ENCODE measurements around the gene CRTC3. TPM values are rescaled to one million over a fixed set of nuclear protein-coding genes. Genes with fewer than 3 reads are reported as not detected.

Gene CRTC3
- total RNA-seq, 2 donors from 2014 or later, result 10.5 to 13.0 TPM

GRCh38 chr15:90580946-90581345, 51.2 kb downstream of the CRTC3 start:
- Histone ChIP-seq H3K36me3 (replicated peaks in 1 of 2; ENCODE audit: insufficient read depth in 1 of 2, low read depth in 2 of 2) (no peaks in the 10 kb centered on the region), H3K27me3 (no peaks in the 10 kb centered on the region), H3K4me3 (no peak overlapping the region), H3K9me3 (no peaks in the 10 kb centered on the region), H3K4me1 (peaks cover 6% of the 10 kb centered on the region), H3K27ac (no peak overlapping the region)
- intact Hi-C loops (cut with DNase I), result no loop called here
- ATAC-seq (no peak), DNase-seq (no peak)
- TF ChIP-seq POLR2A (IDR thresholded peaks at IDR 0.05), result no peak
- TF ChIP-seq, protein P1, sequence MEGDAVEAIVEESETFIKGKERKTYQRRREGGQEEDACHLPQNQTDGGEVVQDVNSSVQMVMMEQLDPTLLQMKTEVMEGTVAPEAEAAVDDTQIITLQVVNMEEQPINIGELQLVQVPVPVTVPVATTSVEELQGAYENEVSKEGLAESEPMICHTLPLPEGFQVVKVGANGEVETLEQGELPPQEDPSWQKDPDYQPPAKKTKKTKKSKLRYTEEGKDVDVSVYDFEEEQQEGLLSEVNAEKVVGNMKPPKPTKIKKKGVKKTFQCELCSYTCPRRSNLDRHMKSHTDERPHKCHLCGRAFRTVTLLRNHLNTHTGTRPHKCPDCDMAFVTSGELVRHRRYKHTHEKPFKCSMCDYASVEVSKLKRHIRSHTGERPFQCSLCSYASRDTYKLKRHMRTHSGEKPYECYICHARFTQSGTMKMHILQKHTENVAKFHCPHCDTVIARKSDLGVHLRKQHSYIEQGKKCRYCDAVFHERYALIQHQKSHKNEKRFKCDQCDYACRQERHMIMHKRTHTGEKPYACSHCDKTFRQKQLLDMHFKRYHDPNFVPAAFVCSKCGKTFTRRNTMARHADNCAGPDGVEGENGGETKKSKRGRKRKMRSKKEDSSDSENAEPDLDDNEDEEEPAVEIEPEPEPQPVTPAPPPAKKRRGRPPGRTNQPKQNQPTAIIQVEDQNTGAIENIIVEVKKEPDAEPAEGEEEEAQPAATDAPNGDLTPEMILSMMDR (IDR thresholded peaks at IDR 0.05), result no peak
- 78 to 91% methylated on average over 3 of the region's 3 CpGs for WGBS, 2 donors

DNA sequence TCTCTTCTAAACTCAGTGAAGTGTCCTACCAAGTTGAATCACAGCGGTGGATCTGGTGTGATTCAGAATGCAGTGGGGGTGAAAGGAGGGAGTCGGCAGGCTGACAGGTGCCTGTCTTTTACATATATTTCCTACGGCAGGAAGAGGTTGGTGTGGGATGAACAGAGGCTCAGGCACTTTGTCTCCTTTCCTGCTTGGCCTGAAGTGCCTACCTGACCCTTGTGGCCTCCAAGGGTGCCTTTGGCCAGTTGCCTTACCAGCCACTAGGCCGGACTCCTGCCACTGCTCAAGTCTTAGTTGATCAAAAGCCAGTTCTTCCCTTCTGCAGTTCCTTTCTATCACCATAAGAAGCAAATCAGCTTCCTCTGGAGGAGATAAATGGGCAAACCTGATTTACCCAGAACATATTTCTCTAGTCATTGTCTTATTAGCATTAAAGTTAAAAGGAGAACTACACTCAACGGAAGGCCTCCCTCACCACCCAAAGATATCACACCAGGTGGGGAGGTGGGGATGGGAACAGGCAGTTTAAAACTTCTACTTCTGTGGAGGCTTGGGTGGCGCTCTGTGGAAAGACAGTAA, 52.1 kb downstream of the CRTC3 start:
- no peaks in the 10 kb centered on the region for H3K9me3 ChIP-seq
- H3K27me3 ChIP-seq, result no peaks in the 10 kb centered on the region
- TF ChIP-seq, protein P1 (IDR thresholded peaks at IDR 0.05), result no peak
- no peak for TF ChIP-seq POLR2A (IDR thresholded peaks at IDR 0.05)
- H3K4me1 ChIP-seq, result peaks cover 6% of the 10 kb centered on the region
- no peak for DNase-seq
- WGBS, 2 donors, result 84 to 85% methylated on average over 6 of the region's 6 CpGs
- H3K27ac ChIP-seq, result no peak overlapping the region
- no peaks in the 10 kb centered on the region for H3K36me3 ChIP-seq (replicated peaks in 1 of 2; ENCODE audit: insufficient read depth in 1 of 2, low read depth in 2 of 2)
- H3K4me3 ChIP-seq, result no peak overlapping the region
- intact Hi-C loops (cut with DNase I), result no loop called here
- ATAC-seq, result no peak

DNA sequence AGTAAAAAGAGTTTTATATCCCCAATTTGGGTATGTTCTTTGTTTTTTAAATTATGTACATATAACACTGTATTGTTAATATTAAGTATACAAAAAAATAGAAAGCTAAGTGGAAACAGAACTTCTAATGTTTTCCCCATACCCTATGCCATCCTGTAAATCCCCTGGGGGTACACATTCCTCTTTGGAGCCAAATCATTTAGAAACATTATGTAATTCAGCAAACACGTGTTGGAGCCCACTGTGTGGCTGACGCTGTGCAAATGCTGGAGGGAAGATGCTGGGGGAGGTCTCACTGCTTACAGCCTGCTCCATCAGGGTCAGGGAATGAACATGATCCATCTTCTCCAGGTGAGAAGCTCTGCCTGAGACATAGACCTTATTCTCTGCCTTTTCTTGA, 52.8 kb downstream of the CRTC3 start:
- intact Hi-C loops (cut with DNase I), result no loop called here
- DNase-seq (no peak), ATAC-seq (no peak)
- TF ChIP-seq, protein P1 (IDR thresholded peaks at IDR 0.05), result no peak
- no peak for TF ChIP-seq POLR2A (IDR thresholded peaks at IDR 0.05)
- Histone ChIP-seq H3K9me3 (no peaks in the 10 kb centered on the region), H3K4me1 (peaks cover 6% of the 10 kb centered on the region), H3K27ac (no peak overlapping the region), H3K4me3 (no peak overlapping the region), H3K36me3 (replicated peaks in 1 of 2; ENCODE audit: insufficient read depth in 1 of 2, low read depth in 2 of 2) (no peaks in the 10 kb centered on the region), H3K27me3 (no peaks in the 10 kb centered on the region)
- whole genome bisulfite sequencing, 2 donors, result 51 to 83% methylated on average over 2 of the region's 2 CpGs

DNA sequence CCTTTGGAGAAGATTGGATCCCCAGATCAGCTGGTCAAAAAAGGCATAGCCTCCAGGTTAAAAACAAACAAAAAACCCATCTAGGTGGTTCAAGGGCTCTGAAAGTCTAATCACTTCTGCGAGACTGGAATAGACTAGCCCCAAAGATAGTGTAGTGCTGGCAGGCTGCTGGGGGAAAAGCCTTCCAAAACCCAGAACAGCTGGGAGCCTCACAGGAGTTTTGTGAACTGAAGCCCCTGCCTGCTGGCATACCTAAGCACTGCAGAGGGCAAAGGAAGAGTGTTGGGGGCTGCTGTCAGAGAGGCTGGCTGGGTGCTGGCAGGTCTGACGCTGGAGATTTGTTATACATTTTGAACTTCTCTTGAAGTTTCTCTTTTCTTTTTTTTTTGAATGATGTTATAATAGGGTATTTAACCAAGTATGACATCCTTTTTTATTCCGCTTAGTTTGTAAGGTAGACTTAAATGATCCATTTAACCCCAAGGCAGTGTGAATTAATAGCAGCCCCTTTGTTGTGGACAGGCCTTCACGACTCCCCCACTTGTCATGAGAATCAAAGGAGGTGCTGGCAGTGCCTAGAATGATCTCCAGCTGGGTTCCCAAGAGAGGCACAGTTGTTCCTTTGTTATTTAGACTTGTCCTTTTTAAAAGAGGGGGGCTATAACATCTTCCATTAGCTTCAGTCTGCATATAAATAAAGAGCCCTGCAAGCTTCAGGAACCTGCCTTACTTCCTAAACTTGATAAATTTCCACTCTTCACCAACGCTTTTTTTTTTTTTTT, 53.9 kb downstream of the CRTC3 start:
- no peaks in the 10 kb centered on the region for H3K9me3 ChIP-seq
- TF ChIP-seq, protein P1 (IDR thresholded peaks at IDR 0.05), result no peak
- TF ChIP-seq POLR2A (IDR thresholded peaks at IDR 0.05), result no peak
- no peak overlapping the region for H3K27ac ChIP-seq
- ATAC-seq (no peak), DNase-seq (no peak)
- intact Hi-C loops (cut with DNase I), result no loop called here
- no peaks in the 10 kb centered on the region for H3K36me3 ChIP-seq (replicated peaks in 1 of 2; ENCODE audit: insufficient read depth in 1 of 2, low read depth in 2 of 2)
- H3K4me1 ChIP-seq, result peaks cover 6% of the 10 kb centered on the region
- no peaks in the 10 kb centered on the region for H3K27me3 ChIP-seq
- WGBS, 2 donors, result 62 to 69% methylated on average over 5 of the region's 5 CpGs
- no peak overlapping the region for H3K4me3 ChIP-seq
